Tibial artery (tissue), 4 donors: ENCODE results near the gene RNF187.

Source experiments
- DNase-seq, 2 donors: peaks; one replicate each; pipeline ENCODE4 v3.0.0-alpha.2; 2019
- H3K27ac ChIP-seq, 2 donors: fragments of 200-600 bp; sonication (generic) in 1 of 2; 1 replicate in 1 of 2; 2 replicates in 1 of 2; pipeline ENCODE4 v1.5.1; 2018 to 2019; ENCODE audit warnings: mild to moderate bottlenecking in 1 of 2
- H3K27me3 ChIP-seq, 2 donors: fragments of 200-600 bp; sonication (generic) in 1 of 2; one replicate each; pipeline versions ENCODE4 v1.5.1 to v1.6.0; 2016 to 2019
- H3K36me3 ChIP-seq, 3 donors: fragments of 200-600 bp; sonication (generic) in 2 of 3; one replicate each; pipeline ENCODE4 v1.5.1; 2016 to 2019; ENCODE audit warnings: mild to moderate bottlenecking in 2 of 3
- H3K4me1 ChIP-seq, 4 donors: fragments of 200-600 bp; sonication (generic) in 2 of 4; 1 replicate in 3 of 4; 2 replicates in 1 of 4; pipeline ENCODE4 v1.5.1; 2016 to 2019
- H3K4me3 ChIP-seq, 2 donors: fragments of 200-600 bp; sonication (generic) in 1 of 2; 1 replicate in 1 of 2; 2 replicates in 1 of 2; pipeline ENCODE4 v1.5.1; 2018 to 2019; ENCODE audit warnings: mild to moderate bottlenecking in 2 of 2
- H3K9me3 ChIP-seq, 3 donors: fragments of 200-600 bp; sonication (generic) in 1 of 3; one replicate each; pipeline ENCODE4 v1.5.1; 2016 to 2019
- intact Hi-C: fragments of 100-400 bp; cut with DNase I; formaldehyde crosslinking; loops from one replicate; pipeline ENCODE4 v1.15.0; 2023; ENCODE audit warnings: low total_unique reads
- TF ChIP-seq, protein P1 (sequence below), 2 experiments: fragments of 200-600 bp in 1 of 2; fragments of 450-650 bp in 1 of 2; IDR thresholded peaks; one replicate each; pipeline ENCODE4 v1.5.1; 2017 to 2019; ENCODE audit warnings: antibody characterized with exemption in 2 of 2, mild to moderate bottlenecking in 1 of 2, moderate library complexity in 1 of 2

The RNF187 gene

GRCh38 chr1:228507961-228508652, 20.9 kb downstream of the RNF187 start:
- no peak for DNase-seq

DNA sequence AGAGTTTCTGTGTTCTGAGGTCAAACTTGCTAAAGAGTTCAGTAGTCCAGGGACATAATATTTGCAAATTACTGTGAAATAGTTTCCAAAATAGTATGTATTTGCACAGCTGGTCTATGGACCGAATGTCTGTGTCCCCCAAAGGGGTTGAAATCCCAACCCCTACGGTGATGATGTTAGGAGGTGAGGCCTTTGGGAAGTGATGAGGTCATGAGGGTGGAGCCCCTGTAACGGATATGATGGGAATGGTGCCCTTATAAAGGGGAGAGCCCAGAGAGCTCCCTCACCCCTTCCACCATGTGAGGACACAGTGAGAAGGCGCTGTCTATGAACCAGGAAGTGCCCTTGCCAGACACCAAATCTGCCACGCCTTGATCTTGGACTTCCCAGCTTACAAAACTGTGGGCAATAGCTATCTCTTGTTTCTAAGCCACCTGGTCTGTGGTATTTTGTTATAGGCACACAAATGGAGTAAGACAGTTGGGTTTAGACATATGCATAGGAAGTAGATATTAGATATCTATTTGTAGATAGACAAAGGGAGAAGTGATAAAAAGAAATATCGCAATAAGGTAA, 21.7 kb downstream of the RNF187 start:
- no peaks in the 10 kb centered on the region for H3K4me1 ChIP-seq
- H3K9me3 ChIP-seq: no peaks in the 10 kb centered on the region
- no peak overlapping the region for H3K27ac ChIP-seq
- H3K27me3 ChIP-seq: peaks cover 0 to 22% of the 10 kb centered on the region in 2 donors
- intact Hi-C loops: no loop called here
- TF ChIP-seq, protein P1, sequence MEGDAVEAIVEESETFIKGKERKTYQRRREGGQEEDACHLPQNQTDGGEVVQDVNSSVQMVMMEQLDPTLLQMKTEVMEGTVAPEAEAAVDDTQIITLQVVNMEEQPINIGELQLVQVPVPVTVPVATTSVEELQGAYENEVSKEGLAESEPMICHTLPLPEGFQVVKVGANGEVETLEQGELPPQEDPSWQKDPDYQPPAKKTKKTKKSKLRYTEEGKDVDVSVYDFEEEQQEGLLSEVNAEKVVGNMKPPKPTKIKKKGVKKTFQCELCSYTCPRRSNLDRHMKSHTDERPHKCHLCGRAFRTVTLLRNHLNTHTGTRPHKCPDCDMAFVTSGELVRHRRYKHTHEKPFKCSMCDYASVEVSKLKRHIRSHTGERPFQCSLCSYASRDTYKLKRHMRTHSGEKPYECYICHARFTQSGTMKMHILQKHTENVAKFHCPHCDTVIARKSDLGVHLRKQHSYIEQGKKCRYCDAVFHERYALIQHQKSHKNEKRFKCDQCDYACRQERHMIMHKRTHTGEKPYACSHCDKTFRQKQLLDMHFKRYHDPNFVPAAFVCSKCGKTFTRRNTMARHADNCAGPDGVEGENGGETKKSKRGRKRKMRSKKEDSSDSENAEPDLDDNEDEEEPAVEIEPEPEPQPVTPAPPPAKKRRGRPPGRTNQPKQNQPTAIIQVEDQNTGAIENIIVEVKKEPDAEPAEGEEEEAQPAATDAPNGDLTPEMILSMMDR (IDR thresholded peaks at IDR 0.05): no peak
- DNase-seq: no peak
- H3K4me3 ChIP-seq: no peak overlapping the region
- no peaks in the 10 kb centered on the region for H3K36me3 ChIP-seq

More at GRCh38 chr1:228507961-228508652, 20.9 kb downstream of the RNF187 start:
- no peak overlapping the region for H3K27ac ChIP-seq
- TF ChIP-seq, protein P1 (IDR thresholded peaks at IDR 0.05): no peak
- H3K9me3 ChIP-seq: no peaks in the 10 kb centered on the region
- peaks cover 0 to 22% of the 10 kb centered on the region in 2 donors for H3K27me3 ChIP-seq
- H3K36me3 ChIP-seq: no peaks in the 10 kb centered on the region
- intact Hi-C loops: no loop called here
- H3K4me1 ChIP-seq: no peaks in the 10 kb centered on the region
- H3K4me3 ChIP-seq: no peak overlapping the region

- no peak overlapping the region for H3K27ac ChIP-seq
- no peak overlapping the region for H3K4me3 ChIP-seq
- no peaks in the 10 kb centered on the region for H3K9me3 ChIP-seq
- H3K27me3 ChIP-seq: peaks cover 0 to 15% of the 10 kb centered on the region in 2 donors
- intact Hi-C loops: no loop called here
- DNase-seq: peak in 1 of 2 donors; percentile 57
- H3K4me1 ChIP-seq: no peaks in the 10 kb centered on the region
- TF ChIP-seq, protein P1 (IDR thresholded peaks at IDR 0.05): no peak
- no peaks in the 10 kb centered on the region for H3K36me3 ChIP-seq
Observed at GRCh38 chr1:228510101-228510802, 23.1 kb downstream of the RNF187 start.

GRCh38 chr1:228510803-228511413, 23.7 kb downstream of the RNF187 start:
- Histone ChIP-seq H3K36me3 (no peaks in the 10 kb centered on the region), H3K27me3 (peaks cover 0 to 10% of the 10 kb centered on the region in 2 donors), H3K9me3 (no peaks in the 10 kb centered on the region), H3K4me1 (no peaks in the 10 kb centered on the region), H3K27ac (no peak overlapping the region), H3K4me3 (no peak overlapping the region)
- no peak for DNase-seq
- intact Hi-C loops: no loop called here
- TF ChIP-seq, protein P1 (IDR thresholded peaks at IDR 0.05): no peak

DNA sequence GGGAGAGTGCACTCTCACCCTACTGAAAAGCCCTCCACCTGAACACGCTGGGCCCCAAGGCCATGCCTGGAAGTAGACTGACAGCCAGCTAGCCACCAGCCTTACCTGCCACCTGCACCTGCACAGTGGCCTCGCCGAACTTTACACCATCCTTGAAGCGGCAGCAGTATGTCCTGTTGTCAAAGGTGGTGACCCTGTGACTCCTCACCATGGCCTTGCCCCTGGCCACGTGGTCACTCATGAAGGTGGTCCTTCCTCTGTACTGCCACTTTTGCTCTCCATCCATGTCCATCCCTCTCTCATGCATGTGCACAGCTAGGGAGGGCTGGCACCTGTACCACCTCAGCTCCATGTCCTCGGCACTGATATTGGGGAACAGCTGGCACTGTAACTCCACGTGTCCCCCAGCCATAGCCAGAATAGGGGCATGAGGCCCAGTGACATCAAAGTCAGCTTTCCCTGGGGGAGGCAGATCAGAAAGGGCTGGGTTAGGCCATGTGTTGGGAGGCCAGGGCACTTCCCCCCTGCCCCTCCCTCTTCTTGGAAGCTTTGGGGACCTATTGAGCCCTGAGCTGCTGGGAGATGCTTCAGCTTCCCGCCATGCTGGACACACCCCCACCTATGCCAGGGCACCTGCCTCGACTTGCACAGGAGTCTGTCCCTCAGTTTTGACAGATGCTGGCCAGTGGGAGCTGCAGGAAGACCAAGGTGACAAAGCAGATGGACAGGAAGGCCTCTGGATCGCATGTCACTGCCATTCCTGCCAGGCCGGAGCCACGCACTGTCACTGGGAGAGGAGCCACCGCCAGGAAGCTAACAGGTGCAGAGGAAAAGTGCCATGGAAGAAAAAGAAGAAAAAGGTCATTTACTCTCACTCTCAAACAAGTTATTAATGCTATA, 24.6 kb downstream of the RNF187 start:
- no peaks in the 10 kb centered on the region for H3K4me1 ChIP-seq
- H3K36me3 ChIP-seq: no peaks in the 10 kb centered on the region
- DNase-seq: peak in 1 of 2 donors; percentile 52
- TF ChIP-seq, protein P1 (IDR thresholded peaks at IDR 0.05): no peak
- no peak overlapping the region for H3K4me3 ChIP-seq
- H3K27me3 ChIP-seq: peaks cover 0 to 11% of the 10 kb centered on the region in 2 donors
- intact Hi-C loops: no loop called here
- no peaks in the 10 kb centered on the region for H3K9me3 ChIP-seq
- no peak overlapping the region for H3K27ac ChIP-seq
